NCI-H345 (cell line): ENCODE measurements around the gene NAA38.

Experiments
- DNase-seq: peaks from one replicate; lab custom pipeline; 2025; lab: John Stamatoyannopoulos, UW

Gene NAA38

GRCh38 chr17:7856811-7857712 is at the start of gene NAA38:
Gene NAA38 (minus strand): TSS chr17:7857559. CDS start chr17:7857463, 96 bp downstream.
- peak; percentile 97 for DNase-seq

- DNase-seq: no peak
Observed at GRCh38 chr17:7903154-7904103, 46.1 kb upstream of the NAA38 start.

- DNase-seq: no peak
Observed at GRCh38 chr17:7897773-7898172, 40.4 kb upstream of the NAA38 start.

- no peak for DNase-seq
Observed at GRCh38 chr17:7897090-7897489, 39.7 kb upstream of the NAA38 start.

- DNase-seq: no peak
Observed at GRCh38 chr17:7894866-7895265, 37.5 kb upstream of the NAA38 start.

- no peak for DNase-seq
Observed at GRCh38 chr17:7894226-7894625, 36.9 kb upstream of the NAA38 start.

GRCh38 chr17:7893187-7893880 is 36.0 kb upstream of the NAA38 start:
- DNase-seq: no peak

GRCh38 chr17:7889166-7889955 is 32.0 kb upstream of the NAA38 start:
- peak; percentile 87 for DNase-seq

GRCh38 chr17:7888184-7888920 is 31.0 kb upstream of the NAA38 start, which contains the start of gene CHD3:
Gene CHD3 (plus strand): TSS chr17:7888789. CDS start chr17:7889001, 212 bp downstream.
- DNase-seq: peak; percentile 46

- peak; percentile 93 for DNase-seq
Observed at GRCh38 chr17:7887482-7888183, 30.3 kb upstream of the NAA38 start.

- DNase-seq: no peak
Observed at GRCh38 chr17:7887038-7887481, 29.7 kb upstream of the NAA38 start.

GRCh38 chr17:7886227-7887037 is 29.1 kb upstream of the NAA38 start:
- peak; percentile 33 for DNase-seq

- DNase-seq: peak; percentile 33
Observed at GRCh38 chr17:7885367-7886226, 28.2 kb upstream of the NAA38 start.

- no peak for DNase-seq
Observed at GRCh38 chr17:7884581-7885366, 27.4 kb upstream of the NAA38 start.

- DNase-seq: no peak
Observed at GRCh38 chr17:7883781-7884386, 26.5 kb upstream of the NAA38 start.

GRCh38 chr17:7882629-7883028 is 25.3 kb upstream of the NAA38 start:
- DNase-seq: no peak

- DNase-seq: peak; percentile 33
Observed at GRCh38 chr17:7882068-7882467, 24.7 kb upstream of the NAA38 start.
